ENCODE measurements around the gene SLC22A23.

DNA sequence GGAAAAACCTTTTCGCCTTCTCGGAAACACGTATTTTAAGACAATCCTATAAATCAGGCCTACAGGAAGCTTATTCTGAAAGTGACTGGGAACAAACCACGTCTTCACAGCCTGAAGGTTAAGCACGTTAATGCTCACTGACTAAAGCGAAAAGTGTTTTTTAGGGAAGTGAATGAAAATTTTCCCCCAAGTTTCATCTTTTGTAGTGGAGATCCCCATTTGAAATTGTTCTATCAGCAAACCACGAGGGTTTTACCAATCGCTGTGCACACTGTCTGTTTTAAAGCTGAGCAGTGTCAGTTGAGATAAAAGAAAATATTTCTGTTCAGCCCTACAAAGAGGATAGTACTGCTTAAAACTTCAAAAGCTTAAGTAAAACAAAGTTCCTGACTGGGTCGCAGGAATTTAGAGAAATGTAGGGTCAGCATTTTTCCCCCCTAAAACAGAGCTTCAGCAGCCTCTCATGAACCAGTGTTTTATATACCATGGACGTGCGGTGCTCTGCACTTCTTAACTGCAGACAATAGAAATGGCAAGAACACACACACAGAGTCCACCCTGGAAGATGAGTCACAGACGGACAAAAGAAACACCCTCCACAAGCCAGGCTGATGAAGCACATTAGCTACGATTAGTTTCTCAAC lies 34.9 kb downstream of the SLC22A23 start:
- TF ChIP-seq, protein P1, sequence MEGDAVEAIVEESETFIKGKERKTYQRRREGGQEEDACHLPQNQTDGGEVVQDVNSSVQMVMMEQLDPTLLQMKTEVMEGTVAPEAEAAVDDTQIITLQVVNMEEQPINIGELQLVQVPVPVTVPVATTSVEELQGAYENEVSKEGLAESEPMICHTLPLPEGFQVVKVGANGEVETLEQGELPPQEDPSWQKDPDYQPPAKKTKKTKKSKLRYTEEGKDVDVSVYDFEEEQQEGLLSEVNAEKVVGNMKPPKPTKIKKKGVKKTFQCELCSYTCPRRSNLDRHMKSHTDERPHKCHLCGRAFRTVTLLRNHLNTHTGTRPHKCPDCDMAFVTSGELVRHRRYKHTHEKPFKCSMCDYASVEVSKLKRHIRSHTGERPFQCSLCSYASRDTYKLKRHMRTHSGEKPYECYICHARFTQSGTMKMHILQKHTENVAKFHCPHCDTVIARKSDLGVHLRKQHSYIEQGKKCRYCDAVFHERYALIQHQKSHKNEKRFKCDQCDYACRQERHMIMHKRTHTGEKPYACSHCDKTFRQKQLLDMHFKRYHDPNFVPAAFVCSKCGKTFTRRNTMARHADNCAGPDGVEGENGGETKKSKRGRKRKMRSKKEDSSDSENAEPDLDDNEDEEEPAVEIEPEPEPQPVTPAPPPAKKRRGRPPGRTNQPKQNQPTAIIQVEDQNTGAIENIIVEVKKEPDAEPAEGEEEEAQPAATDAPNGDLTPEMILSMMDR (IDR thresholded peaks at IDR 0.05 in 4 of 5, conservative IDR thresholded peaks at IDR 0.05 in 1 of 5) = no peak
- no peak for TF ChIP-seq POLR2A (IDR thresholded peaks at IDR 0.05)

Data from gastrocnemius medialis (tissue), 4 donors.